HCT116 (cell line): Measurements from ENCODE around the gene SLC34A1. TPM values are rescaled to one million over a fixed set of nuclear protein-coding genes. Genes with fewer than 3 reads are reported as not detected.

Source experiments
- ATAC-seq: fragments of 200-7000 bp; cut with Tn5 transposase; 2 replicates; pipeline ENCODE4 v1.9.1; 2020; ENCODE audit warnings: mild to moderate bottlenecking, moderate library complexity
- BruUV-seq: library from RNA; stranded (reverse); fragments of 400-500 nt; replicated peaks from 2 replicates; lab custom pipeline; 2021; lab: Mats Ljungman, UMichigan
- CTCF ChIA-PET: fragments of 300-600 bp; sonication (Branson Sonifier 250); formaldehyde crosslinking; loops from one replicate; lab custom pipeline; 2021; ENCODE audit warnings: antibody characterized with exemption; lab: Charles Lee
- POLR2A ChIA-PET: fragments of 300-600, 350-600 bp; sonication (Branson Sonifier 250); formaldehyde crosslinking; loops from one replicate; lab custom pipeline; 2021; ENCODE audit warnings: antibody characterized with exemption; lab: Charles Lee
- RAD21 ChIA-PET, 2 experiments: fragments of 300-600 bp; sonication (Branson Sonifier 250); formaldehyde crosslinking; loops; one replicate each; lab custom pipeline; 2023; ENCODE audit warnings: low total read pairs in 2 of 2; ENCODE audit not compliant: uncharacterized antibody in 2 of 2, unreplicated experiment in 2 of 2, low non-redundant PET in 1 of 2; lab: Charles Lee
- DNase-seq: peaks from one replicate; pipeline ENCODE4 v3.0.0-alpha.2; 2010; ENCODE audit warnings: low read depth, low spot score
- H2AFZ ChIP-seq: fragments of 200-600 bp; shearing (Covaris generic), sonication (generic); 2 replicates; pipeline ENCODE4 v1.6.1; 2017; ENCODE audit warnings: low read depth, mixed run types, mixed read lengths, antibody characterized with exemption, low read length; ENCODE audit not compliant: poor library complexity, severe bottlenecking
- H3K27ac ChIP-seq: 2 replicates; pipeline ENCODE4 v1.5.1; 2012; ENCODE audit warnings: low read depth, low read length
- H3K27me3 ChIP-seq: fragments of 200-600 bp; sonication (generic); 2 replicates; pipeline ENCODE4 v1.6.1; 2016; ENCODE audit warnings: mixed run types, low read length, mixed read lengths; ENCODE audit not compliant: insufficient read depth
- H3K36me3 ChIP-seq, 2 experiments: fragments of 200-500 bp in 1 of 2; fragments of 200-600 bp in 1 of 2; sonication (Bioruptor generic) in 1 of 2; sonication (generic) in 1 of 2; 2 replicates each; pipeline versions ENCODE4 v1.5.1 to v1.6.1; 2014 to 2016; ENCODE audit warnings: low read length in 2 of 2, inconsistent platforms in 1 of 2, mixed read lengths in 1 of 2, mixed run types in 1 of 2; ENCODE audit not compliant: insufficient read depth in 2 of 2, control insufficient read depth in 1 of 2
- H3K4me1 ChIP-seq, 2 experiments: fragments of 200-600 bp in 1 of 2; sonication (generic) in 1 of 2; 2 replicates each; pipeline versions ENCODE4 v1.5.1 to v1.6.1; 2012 to 2017; ENCODE audit warnings: low read length in 2 of 2, inconsistent platforms in 1 of 2, mild to moderate bottlenecking in 1 of 2, mixed read lengths in 1 of 2, mixed run types in 1 of 2, moderate library complexity in 1 of 2; ENCODE audit not compliant: insufficient read depth in 2 of 2, control insufficient read depth in 1 of 2
- H3K4me2 ChIP-seq: fragments of 200-600 bp; sonication (generic); 2 replicates; pipeline ENCODE4 v1.6.1; 2017; ENCODE audit warnings: mixed run types, low read length, mixed read lengths
- H3K4me3 ChIP-seq, 2 experiments: fragments of 200-600 bp in 1 of 2; sonication (generic) in 1 of 2; replicated peaks in 1 of 2; 2 replicates each; pipeline ENCODE4 v1.5.1; 2011 to 2016; ENCODE audit warnings: low read length in 2 of 2, control low read depth in 1 of 2, low read depth in 1 of 2, mild to moderate bottlenecking in 1 of 2, mixed read lengths in 1 of 2, mixed run types in 1 of 2
- H3K79me2 ChIP-seq: fragments of 200-600 bp; sonication (generic); 2 replicates; pipeline ENCODE4 v1.6.1; 2017; ENCODE audit warnings: mild to moderate bottlenecking, mixed run types, low read length, moderate library complexity, mixed read lengths; ENCODE audit not compliant: insufficient read depth
- H3K9ac ChIP-seq: fragments of 200-600 bp; sonication (generic); 2 replicates; pipeline ENCODE4 v1.6.1; 2016; ENCODE audit warnings: low read length, mixed read lengths
- H3K9me2 ChIP-seq: fragments of 200-600 bp; sonication (generic), shearing (Covaris generic); 2 replicates; pipeline ENCODE4 v1.6.1; 2017; ENCODE audit warnings: mixed run types, mild to moderate bottlenecking, moderate library complexity; ENCODE audit not compliant: insufficient read depth
- H3K9me3 ChIP-seq, 2 experiments: fragments of 200-500 bp in 1 of 2; fragments of 200-600 bp in 1 of 2; sonication (Bioruptor generic) in 1 of 2; sonication (generic) in 1 of 2; 2 replicates each; pipeline ENCODE4 v1.6.1; 2014 to 2017; ENCODE audit warnings: low read length in 2 of 2, mixed read lengths in 2 of 2, inconsistent platforms in 1 of 2, low read depth in 1 of 2, mild to moderate bottlenecking in 1 of 2, mixed run types in 1 of 2, moderate library complexity in 1 of 2; ENCODE audit not compliant: control insufficient read depth in 1 of 2, insufficient read depth in 1 of 2
- H4K20me1 ChIP-seq: fragments of 200-600 bp; sonication (generic), shearing (Covaris generic); 2 replicates; pipeline ENCODE4 v1.6.1; 2017; ENCODE audit warnings: mixed run types, mild to moderate bottlenecking, moderate library complexity; ENCODE audit not compliant: insufficient read depth
- CEBPB ChIP-seq: IDR thresholded peaks from 2 replicates; pipeline ENCODE4 v1.6.1; 2012; ENCODE audit warnings: low read depth
- EGR1 ChIP-seq: IDR thresholded peaks from 2 replicates; pipeline ENCODE4 v1.6.1; 2012; ENCODE audit warnings: low read depth
- ELF1 ChIP-seq: IDR thresholded peaks from 2 replicates; pipeline ENCODE4 v1.6.1; 2012; ENCODE audit warnings: low read depth, borderline replicate concordance
- EZH2 ChIP-seq: fragments of 200-600 bp; sonication (generic); IDR thresholded peaks from 2 replicates; pipeline ENCODE4 v1.6.1; 2017; ENCODE audit warnings: antibody characterized with exemption, mixed run types
- POLR2A ChIP-seq: IDR thresholded peaks from 2 replicates; pipeline ENCODE4 v1.7.0; 2011; ENCODE audit warnings: borderline replicate concordance; ENCODE audit not compliant: insufficient read depth, insufficient read length; ENCODE audit errors: extremely low read depth
- POLR2AphosphoS5 ChIP-seq: IDR thresholded peaks from 2 replicates; pipeline ENCODE4 v1.6.1; 2011; ENCODE audit warnings: mild to moderate bottlenecking, low read depth, low read length, moderate library complexity
- REST ChIP-seq: IDR thresholded peaks from 2 replicates; pipeline ENCODE4 v1.6.1; 2012; ENCODE audit warnings: low read depth
- SIN3A ChIP-seq: IDR thresholded peaks from 2 replicates; pipeline ENCODE4 v1.6.1; 2012; ENCODE audit warnings: low read depth
- SP1 ChIP-seq: IDR thresholded peaks from 2 replicates; pipeline ENCODE4 v1.6.1; 2012; ENCODE audit warnings: low read depth
- SRF ChIP-seq: IDR thresholded peaks from 2 replicates; pipeline ENCODE4 v1.6.1; 2012; ENCODE audit warnings: low read depth
- TCF7L2 ChIP-seq: IDR thresholded peaks from 2 replicates; pipeline ENCODE4 v1.7.0; 2011; ENCODE audit warnings: borderline replicate concordance, inconsistent platforms; ENCODE audit not compliant: insufficient read depth, insufficient read length; ENCODE audit errors: extremely low read depth
- ZFX ChIP-seq: fragments of 450-650 bp; IDR thresholded peaks from 2 replicates; pipeline ENCODE4 v1.6.1; 2017
- intact Hi-C: fragments of 100-400 bp; cut with micrococcal nuclease; formaldehyde crosslinking; loops from 2 replicates; pipeline ENCODE4 v1.10.0; 2022
- total RNA-seq: library from RNA; stranded (reverse); gene quantifications from one replicate; pipeline ENCODE4 v1.2.1, GENCODE V29; 2021; ENCODE audit not compliant: unreplicated experiment
- TF ChIP-seq, protein P1 (sequence below), 3 experiments: fragments of 200-600 bp in 1 of 3; sonication (generic) in 1 of 3; IDR thresholded peaks in 2 of 3; conservative IDR thresholded peaks in 1 of 3; 2 replicates each; pipeline ENCODE4 v1.5.1; 2012 to 2017; ENCODE audit warnings: low read depth in 2 of 3, low read length in 2 of 3, antibody characterized with exemption in 1 of 3, borderline replicate concordance in 1 of 3, control low read depth in 1 of 3, mild to moderate bottlenecking in 1 of 3, mixed read lengths in 1 of 3, mixed run types in 1 of 3, moderate library complexity in 1 of 3; ENCODE audit not compliant: insufficient read depth in 1 of 3
- TF ChIP-seq, protein P2 (sequence below): IDR thresholded peaks from 2 replicates; pipeline ENCODE4 v1.6.1; 2011; ENCODE audit warnings: mild to moderate bottlenecking, low read length, moderate library complexity; ENCODE audit not compliant: insufficient replicate concordance; ENCODE audit errors: extremely low read depth
- TF ChIP-seq, protein P3 (sequence below): IDR thresholded peaks from 2 replicates; pipeline ENCODE4 v1.6.1; 2012

Gene SLC34A1
- total RNA-seq, 1 experiment from 2014 or later, result not detected

DNA sequence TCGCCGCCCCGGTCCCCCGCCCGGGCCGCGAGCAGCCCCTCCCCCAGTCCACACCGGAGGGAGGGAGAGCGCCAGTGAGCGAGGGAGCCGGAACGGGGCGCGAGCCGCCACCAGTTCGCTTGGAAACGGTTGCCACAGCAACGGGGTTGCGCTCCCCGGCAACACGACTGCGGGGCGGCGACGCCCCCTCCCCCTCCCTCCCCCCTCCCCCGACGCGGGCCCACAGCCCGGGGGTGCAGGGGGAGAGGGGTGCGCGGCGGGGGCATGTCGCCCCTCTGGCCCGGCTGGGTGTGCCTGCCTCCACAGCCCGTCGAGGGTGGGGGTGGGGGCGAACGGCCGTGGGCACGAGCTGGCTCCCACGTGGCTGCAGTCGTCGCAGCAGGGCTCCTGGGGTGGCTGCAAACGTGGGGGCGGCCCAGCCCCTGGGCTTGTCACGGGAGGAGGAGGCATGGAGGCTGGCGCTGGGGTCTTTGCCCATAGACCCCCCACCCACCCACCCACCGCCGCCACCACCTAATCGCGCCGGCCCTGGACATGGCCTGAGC is 62.9 kb downstream of the SLC34A1 start:
- CTCF ChIA-PET, result interaction anchor here (1.4 to 6.3 kb wide), 6 partner anchors 8 to 57 kb away, joined by 3 to 53 read pairs (median 12); partner anchors contain the start of gene PDLIM7
- Histone ChIP-seq H3K9me3 (no peaks in the 10 kb centered on the region), H2AFZ (no peak overlapping the region), H3K36me3 (peaks cover 0 to 17% of the 10 kb centered on the region in 2 experiments; a peak in 2 of 4 replicates), H3K79me2 (peaks cover 71% of the 10 kb centered on the region), H3K27ac (peak overlapping the region; percentile 95), H3K9ac (peak overlapping the region; percentile 99), H3K4me3 (peak overlapping the region; percentile 55 to 86), H3K4me2 (peak overlapping the region; percentile 99), H3K27me3 (no peaks in the 10 kb centered on the region), H3K4me1 (peaks cover 12 to 59% of the 10 kb centered on the region in 2 experiments), H4K20me1 (peaks cover 3% of the 10 kb centered on the region; the same call in 1 of the 2 replicates), H3K9me2 (no peaks in the 10 kb centered on the region)
- intact Hi-C loops, result no loop called here
- POLR2A ChIA-PET, result interaction anchor here (0.7 to 2.2 kb wide), 7 partner anchors 8 to 57 kb away, joined by 3 to 9 read pairs (median 5); partner anchors contain the start of gene PDLIM7
- ATAC-seq, result peak; percentile 35
- no peak for DNase-seq
- RAD21 ChIA-PET, result interaction anchor here in 1 of 2 experiments (1.2 kb wide), 2 partner anchors 45 to 76 kb away, joined by 3 to 4 read pairs; no protein-coding TSS in a partner anchor
- no TSS peak for BruUV-seq
- TF ChIP-seq TCF7L2, result no peak
- no peak for TF ChIP-seq EGR1
- TF ChIP-seq REST, result no peak
- no peak for TF ChIP-seq POLR2A
- TF ChIP-seq SRF, result no peak
- TF ChIP-seq, protein P1, sequence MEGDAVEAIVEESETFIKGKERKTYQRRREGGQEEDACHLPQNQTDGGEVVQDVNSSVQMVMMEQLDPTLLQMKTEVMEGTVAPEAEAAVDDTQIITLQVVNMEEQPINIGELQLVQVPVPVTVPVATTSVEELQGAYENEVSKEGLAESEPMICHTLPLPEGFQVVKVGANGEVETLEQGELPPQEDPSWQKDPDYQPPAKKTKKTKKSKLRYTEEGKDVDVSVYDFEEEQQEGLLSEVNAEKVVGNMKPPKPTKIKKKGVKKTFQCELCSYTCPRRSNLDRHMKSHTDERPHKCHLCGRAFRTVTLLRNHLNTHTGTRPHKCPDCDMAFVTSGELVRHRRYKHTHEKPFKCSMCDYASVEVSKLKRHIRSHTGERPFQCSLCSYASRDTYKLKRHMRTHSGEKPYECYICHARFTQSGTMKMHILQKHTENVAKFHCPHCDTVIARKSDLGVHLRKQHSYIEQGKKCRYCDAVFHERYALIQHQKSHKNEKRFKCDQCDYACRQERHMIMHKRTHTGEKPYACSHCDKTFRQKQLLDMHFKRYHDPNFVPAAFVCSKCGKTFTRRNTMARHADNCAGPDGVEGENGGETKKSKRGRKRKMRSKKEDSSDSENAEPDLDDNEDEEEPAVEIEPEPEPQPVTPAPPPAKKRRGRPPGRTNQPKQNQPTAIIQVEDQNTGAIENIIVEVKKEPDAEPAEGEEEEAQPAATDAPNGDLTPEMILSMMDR (IDR thresholded peaks at IDR 0.05 in 2 of 3, conservative IDR thresholded peaks at IDR 0.05 in 1 of 3; ENCODE audit: borderline replicate concordance in 1 of 3, insufficient read depth in 1 of 3, low read depth in 2 of 3, low read length in 2 of 3), result no peak
- no peak for TF ChIP-seq ZFX
- TF ChIP-seq, protein P2, sequence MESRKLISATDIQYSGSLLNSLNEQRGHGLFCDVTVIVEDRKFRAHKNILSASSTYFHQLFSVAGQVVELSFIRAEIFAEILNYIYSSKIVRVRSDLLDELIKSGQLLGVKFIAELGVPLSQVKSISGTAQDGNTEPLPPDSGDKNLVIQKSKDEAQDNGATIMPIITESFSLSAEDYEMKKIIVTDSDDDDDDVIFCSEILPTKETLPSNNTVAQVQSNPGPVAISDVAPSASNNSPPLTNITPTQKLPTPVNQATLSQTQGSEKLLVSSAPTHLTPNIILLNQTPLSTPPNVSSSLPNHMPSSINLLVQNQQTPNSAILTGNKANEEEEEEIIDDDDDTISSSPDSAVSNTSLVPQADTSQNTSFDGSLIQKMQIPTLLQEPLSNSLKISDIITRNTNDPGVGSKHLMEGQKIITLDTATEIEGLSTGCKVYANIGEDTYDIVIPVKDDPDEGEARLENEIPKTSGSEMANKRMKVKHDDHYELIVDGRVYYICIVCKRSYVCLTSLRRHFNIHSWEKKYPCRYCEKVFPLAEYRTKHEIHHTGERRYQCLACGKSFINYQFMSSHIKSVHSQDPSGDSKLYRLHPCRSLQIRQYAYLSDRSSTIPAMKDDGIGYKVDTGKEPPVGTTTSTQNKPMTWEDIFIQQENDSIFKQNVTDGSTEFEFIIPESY, result no peak
- no peak for TF ChIP-seq SIN3A
- no peak for TF ChIP-seq CEBPB
- no peak for TF ChIP-seq SP1
- TF ChIP-seq POLR2AphosphoS5, result no peak
- TF ChIP-seq, protein P3, sequence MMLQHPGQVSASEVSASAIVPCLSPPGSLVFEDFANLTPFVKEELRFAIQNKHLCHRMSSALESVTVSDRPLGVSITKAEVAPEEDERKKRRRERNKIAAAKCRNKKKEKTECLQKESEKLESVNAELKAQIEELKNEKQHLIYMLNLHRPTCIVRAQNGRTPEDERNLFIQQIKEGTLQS, result no peak
- TF ChIP-seq ELF1, result no peak
- TF ChIP-seq EZH2, result no peak
